Activated CD4-positive, alpha-beta T cell treated with anti-CD3 and anti-CD28 coated beads, Interleukin-2, amount 10 ng/mL, durations not matched to agents 7 days and 5 days (primary cell): Measurements from ENCODE around the gene TERT. TPM values are rescaled to one million over a fixed set of nuclear protein-coding genes. Genes with fewer than 3 reads are reported as not detected.

Source experiments
- CTCF ChIA-PET: fragments of 350-600 bp; sonication (Branson Sonifier 250); formaldehyde crosslinking; loops from one replicate; lab custom pipeline; 2021; ENCODE audit warnings: antibody characterized with exemption; lab: Charles Lee
- POLR2A ChIA-PET: fragments of 350-600 bp; sonication (Branson Sonifier 250); formaldehyde crosslinking; loops from one replicate; lab custom pipeline; 2021; ENCODE audit warnings: antibody characterized with exemption; lab: Charles Lee
- DNase-seq: peaks from one replicate; pipeline ENCODE4 v3.0.0-alpha.2; 2020
- H3K27ac Mint-ChIP-seq: one replicate; pipeline ENCODE4 v1.8.0; 2021; ENCODE audit warnings: mild to moderate bottlenecking, moderate library complexity, mixed read lengths
- H3K27me3 Mint-ChIP-seq: one replicate; pipeline ENCODE4 v1.8.0; 2021; ENCODE audit warnings: mixed read lengths
- H3K36me3 Mint-ChIP-seq: one replicate; pipeline ENCODE4 v1.8.0; 2021; ENCODE audit warnings: low read depth, mixed read lengths
- H3K4me1 Mint-ChIP-seq: one replicate; pipeline ENCODE4 v1.8.0; 2021; ENCODE audit warnings: mixed read lengths
- H3K4me3 Mint-ChIP-seq: one replicate; pipeline ENCODE4 v1.8.0; 2021; ENCODE audit warnings: mild to moderate bottlenecking, moderate library complexity, mixed read lengths
- H3K9me3 Mint-ChIP-seq: one replicate; pipeline ENCODE4 v1.8.0; 2021; ENCODE audit warnings: mixed read lengths
- total RNA-seq, 2 experiments: library from RNA; stranded (reverse); gene quantifications; one replicate each; pipeline ENCODE4 v1.2.3, GENCODE V29; 2021

TERT gene
- total RNA-seq, 2 experiments from 2014 or later = 3.4 to 5.6 TPM

DNA sequence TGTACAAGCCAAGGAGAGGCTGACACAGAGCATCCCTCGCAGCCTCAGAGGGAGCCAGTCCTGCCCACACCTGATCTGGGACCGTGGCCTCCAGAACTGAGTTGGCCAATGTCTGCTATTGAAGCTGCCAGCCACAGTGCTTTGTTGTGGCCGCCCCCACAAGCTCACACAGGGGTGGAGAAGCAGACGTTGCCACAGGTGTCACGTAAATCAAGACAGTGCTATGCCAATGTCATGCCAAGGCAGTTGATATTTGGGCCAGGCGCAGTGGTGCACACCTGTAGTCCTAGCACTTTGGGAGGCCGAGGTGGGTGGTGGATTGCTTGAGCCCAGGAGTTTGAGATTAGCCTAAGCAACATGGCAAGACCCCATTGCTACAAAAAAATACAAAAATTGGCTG lies 17.3 kb upstream of the TERT start:
- ChIA-PET CTCF (interaction anchor here (1.0 to 1.3 kb wide), 2 partner anchors 9 to 68 kb away, joined by 3 read pairs; no protein-coding TSS in a partner anchor), POLR2A (no interaction called here)
- Mint-ChIP-seq H3K4me3 (no peak overlapping the region), H3K9me3 (peaks cover 18% of the 10 kb centered on the region), H3K27ac (peak overlapping the region; percentile 96), H3K27me3 (peaks cover 3% of the 10 kb centered on the region), H3K36me3 (peaks cover 24% of the 10 kb centered on the region), H3K4me1 (peaks cover 78% of the 10 kb centered on the region)
- peak; percentile 45 for DNase-seq

GRCh38 chr5:1311439-1312055 lies 16.7 kb upstream of the TERT start:
- Mint-ChIP-seq H3K27ac (peak overlapping the region; percentile 96), H3K27me3 (peaks cover 3% of the 10 kb centered on the region), H3K9me3 (peaks cover 18% of the 10 kb centered on the region), H3K4me1 (peaks cover 72% of the 10 kb centered on the region), H3K4me3 (no peak overlapping the region), H3K36me3 (peaks cover 19% of the 10 kb centered on the region)
- ChIA-PET CTCF (interaction anchor here (1.6 kb wide), 1 partner anchor 14 kb away, joined by 3 read pairs; no protein-coding TSS in a partner anchor), POLR2A (no interaction called here)
- DNase-seq = peak; percentile 5

- peaks cover 18% of the 10 kb centered on the region for H3K9me3 Mint-ChIP-seq
- H3K4me3 Mint-ChIP-seq = no peak overlapping the region
- peaks cover 16% of the 10 kb centered on the region for H3K36me3 Mint-ChIP-seq
- no peak overlapping the region for H3K27ac Mint-ChIP-seq
- no peak for DNase-seq
- ChIA-PET POLR2A (no interaction called here), CTCF (interaction anchor here (1.6 kb wide), 1 partner anchor 33 kb away, joined by 5 read pairs; no protein-coding TSS in a partner anchor)
- H3K27me3 Mint-ChIP-seq = peaks cover 4% of the 10 kb centered on the region
- peaks cover 58% of the 10 kb centered on the region for H3K4me1 Mint-ChIP-seq
These were observed 15.2 kb upstream of the TERT start for GRCh38 chr5:1310118-1310517.

DNA sequence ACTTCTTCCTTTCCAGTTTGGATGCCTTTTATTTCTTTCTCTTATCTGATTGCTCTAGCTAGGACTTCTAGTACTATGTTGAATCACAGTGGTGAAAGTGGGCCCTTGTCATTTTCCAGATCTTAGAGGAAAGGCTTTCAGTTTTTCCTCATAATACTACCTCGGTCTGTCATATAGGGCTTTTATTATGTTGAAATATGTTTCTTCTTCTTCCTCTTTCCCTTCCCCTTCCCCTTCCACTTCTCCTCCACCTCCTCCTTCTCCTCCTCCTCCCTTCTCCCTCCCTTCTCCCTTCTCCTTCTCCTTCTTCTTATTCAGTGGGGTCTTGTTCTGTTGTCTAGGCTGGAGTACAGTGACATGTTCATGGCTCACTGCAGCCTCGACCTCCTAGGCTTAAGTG lies 9.2 kb upstream of the TERT start:
- no peak overlapping the region for H3K4me3 Mint-ChIP-seq
- no peaks in the 10 kb centered on the region for H3K9me3 Mint-ChIP-seq
- ChIA-PET CTCF (interaction anchor here (1.1 kb wide), 1 partner anchor 13 kb away, joined by 3 read pairs; no protein-coding TSS in a partner anchor), POLR2A (no interaction called here)
- H3K27ac Mint-ChIP-seq = no peak overlapping the region
- peaks cover 1% of the 10 kb centered on the region for H3K36me3 Mint-ChIP-seq
- H3K27me3 Mint-ChIP-seq = peaks cover 29% of the 10 kb centered on the region
- DNase-seq = no peak
- peaks cover 11% of the 10 kb centered on the region for H3K4me1 Mint-ChIP-seq

DNA sequence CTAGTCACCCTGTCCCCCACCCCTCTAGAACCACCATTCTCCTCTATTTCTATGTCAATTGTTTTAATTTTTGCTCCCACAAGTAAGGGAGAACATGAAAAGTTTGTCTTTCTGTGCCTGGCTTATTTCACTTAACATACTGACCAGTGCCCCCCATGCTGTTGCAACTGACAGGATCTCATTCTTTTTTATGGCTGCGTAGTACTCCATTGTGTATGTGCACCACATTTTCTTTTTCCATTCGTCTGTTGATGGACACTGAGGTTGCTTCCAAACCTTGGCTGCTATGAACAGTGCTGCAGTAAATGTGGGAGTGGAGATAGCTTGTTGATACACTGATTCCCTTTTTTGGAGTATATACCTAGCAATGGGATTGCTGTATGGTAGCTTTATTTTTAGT lies 7.4 kb upstream of the TERT start:
- Mint-ChIP-seq H3K4me3 (no peak overlapping the region), H3K27me3 (peaks cover 29% of the 10 kb centered on the region), H3K4me1 (peaks cover 3% of the 10 kb centered on the region), H3K9me3 (no peaks in the 10 kb centered on the region), H3K27ac (no peak overlapping the region), H3K36me3 (no peaks in the 10 kb centered on the region)
- ChIA-PET CTCF (no interaction called here), POLR2A (no interaction called here)
- no peak for DNase-seq

GRCh38 chr5:1300581-1301083 lies 5.8 kb upstream of the TERT start:
- Mint-ChIP-seq H3K27me3 (peaks cover 29% of the 10 kb centered on the region), H3K4me1 (peaks cover 5% of the 10 kb centered on the region), H3K36me3 (no peaks in the 10 kb centered on the region), H3K27ac (no peak overlapping the region), H3K4me3 (no peak overlapping the region), H3K9me3 (no peaks in the 10 kb centered on the region)
- ChIA-PET CTCF (no interaction called here), POLR2A (interaction anchor here (0.5 kb wide), 1 partner anchor 408 kb away, joined by 3 read pairs; the partner anchor contains the start of genes BRD9 and TRIP13)
- DNase-seq = no peak

DNA sequence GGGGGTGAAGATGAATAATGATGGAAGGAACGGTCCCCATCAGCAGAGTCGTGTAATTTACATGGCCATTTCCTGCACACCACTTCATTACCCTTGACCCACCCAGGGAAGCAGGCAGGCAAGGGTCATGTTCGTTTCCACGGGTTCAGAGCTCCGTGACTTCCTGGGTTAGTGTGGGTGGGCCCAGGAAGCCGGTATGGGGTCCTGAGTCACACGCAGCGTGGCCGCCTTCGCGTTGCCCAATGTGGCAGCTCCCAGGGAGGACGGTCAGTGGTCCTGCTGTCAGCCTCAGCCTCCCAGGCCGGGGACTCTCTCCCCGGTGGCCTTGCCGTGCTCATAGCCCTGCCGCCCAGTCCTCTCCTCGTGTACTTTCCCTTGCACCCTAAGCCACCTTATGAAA lies 5.1 kb upstream of the TERT start:
- CTCF ChIA-PET = no interaction called here
- peaks cover 28% of the 10 kb centered on the region for H3K27me3 Mint-ChIP-seq
- no peaks in the 10 kb centered on the region for H3K9me3 Mint-ChIP-seq
- POLR2A ChIA-PET = interaction anchor here (0.5 kb wide), 1 partner anchor 407 kb away, joined by 3 read pairs; the partner anchor contains the start of genes BRD9 and TRIP13
- H3K4me1 Mint-ChIP-seq = peaks cover 5% of the 10 kb centered on the region
- H3K27ac Mint-ChIP-seq = no peak overlapping the region
- H3K36me3 Mint-ChIP-seq = no peaks in the 10 kb centered on the region
- DNase-seq = no peak
- no peak overlapping the region for H3K4me3 Mint-ChIP-seq

DNA sequence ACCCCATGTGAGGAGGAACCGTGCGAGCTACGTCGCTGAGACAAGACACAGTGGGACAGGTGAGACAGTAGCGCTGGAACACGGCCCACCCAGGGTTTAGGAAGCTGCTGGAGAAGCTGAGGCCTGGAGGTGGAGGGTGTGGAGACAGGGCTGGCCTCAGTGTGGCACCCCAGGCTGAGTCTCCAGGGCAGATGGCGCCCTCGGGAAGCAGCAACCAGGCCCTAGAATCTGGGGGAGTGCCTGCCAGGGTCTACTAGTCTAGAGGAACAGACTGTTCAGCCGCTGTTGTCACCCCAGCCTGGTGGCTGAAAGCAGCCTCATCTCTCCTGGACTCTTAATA lies 4.6 kb upstream of the TERT start:
- no peak for DNase-seq
- H3K27ac Mint-ChIP-seq = no peak overlapping the region
- H3K27me3 Mint-ChIP-seq = peaks cover 24% of the 10 kb centered on the region
- H3K36me3 Mint-ChIP-seq = no peaks in the 10 kb centered on the region
- H3K4me3 Mint-ChIP-seq = no peak overlapping the region
- H3K4me1 Mint-ChIP-seq = peaks cover 4% of the 10 kb centered on the region
- CTCF ChIA-PET = no interaction called here
- POLR2A ChIA-PET = no interaction called here
- no peaks in the 10 kb centered on the region for H3K9me3 Mint-ChIP-seq

DNA sequence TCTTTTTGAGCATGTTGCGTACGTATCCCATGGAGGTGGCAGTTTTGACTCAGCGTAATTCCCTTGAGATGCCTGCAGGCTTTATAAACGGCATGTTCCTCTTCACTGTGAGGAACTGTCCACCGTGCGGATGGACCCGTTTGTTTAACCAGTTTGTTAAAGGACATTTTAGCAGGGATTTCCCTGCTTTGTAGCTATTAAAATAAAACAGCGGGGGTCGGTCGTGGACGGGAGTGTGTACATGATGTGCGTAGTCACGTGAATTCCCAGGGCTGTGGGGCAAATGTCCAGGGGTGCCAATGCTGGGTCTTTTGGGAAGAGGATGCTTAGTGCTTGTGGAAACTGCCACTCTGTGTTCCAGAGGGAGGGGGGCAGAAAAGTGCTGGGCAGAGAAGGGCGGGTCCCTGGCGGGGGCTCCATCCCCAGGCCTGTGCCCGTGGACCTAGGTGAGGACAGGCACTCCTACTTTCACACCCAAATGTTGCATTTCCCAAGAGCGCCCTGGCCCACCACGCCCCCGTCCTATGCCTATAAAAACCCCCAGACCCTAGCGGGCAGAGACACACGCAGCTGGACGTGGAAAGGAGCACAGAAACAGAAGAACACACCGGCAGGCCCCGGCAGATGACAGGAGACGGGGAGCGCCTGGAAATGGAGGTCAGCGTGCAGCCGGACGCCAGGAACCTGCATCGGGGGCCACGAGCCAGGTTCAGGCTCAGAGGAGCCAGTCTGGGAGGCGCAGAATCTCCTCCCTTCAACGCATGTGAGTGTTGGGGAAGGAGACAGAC lies 4.0 kb upstream of the TERT start:
- CTCF ChIA-PET = no interaction called here
- H3K27me3 Mint-ChIP-seq = peaks cover 21% of the 10 kb centered on the region
- no peaks in the 10 kb centered on the region for H3K36me3 Mint-ChIP-seq
- no peak overlapping the region for H3K27ac Mint-ChIP-seq
- no peaks in the 10 kb centered on the region for H3K9me3 Mint-ChIP-seq
- no peak overlapping the region for H3K4me3 Mint-ChIP-seq
- POLR2A ChIA-PET = no interaction called here
- DNase-seq = no peak
- H3K4me1 Mint-ChIP-seq = peaks cover 3% of the 10 kb centered on the region

DNA sequence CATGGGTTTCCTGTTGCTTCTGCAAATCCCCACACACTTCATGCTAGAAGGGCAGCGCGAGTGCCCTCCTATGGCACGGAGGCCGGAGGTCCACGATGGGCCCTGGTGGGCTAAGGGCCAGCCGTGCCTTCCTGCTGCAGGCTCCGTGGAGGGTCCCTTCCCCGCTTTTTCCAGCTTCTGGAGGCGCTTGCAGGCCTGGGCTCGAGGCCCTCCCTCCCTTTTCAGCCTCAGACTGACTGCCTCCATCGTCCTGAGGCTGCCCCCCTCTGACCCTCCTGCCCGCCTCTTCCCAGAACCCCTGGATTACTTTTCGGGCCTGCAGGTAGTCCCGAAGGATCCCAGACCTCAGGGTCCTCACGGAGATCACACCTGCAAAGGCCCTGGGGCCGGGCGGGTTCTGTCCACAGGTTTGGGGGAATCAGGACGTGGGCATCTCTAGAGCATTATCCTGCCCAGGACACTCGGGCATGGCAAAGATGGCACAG lies 3.2 kb upstream of the TERT start:
- H3K9me3 Mint-ChIP-seq = no peaks in the 10 kb centered on the region
- ChIA-PET CTCF (no interaction called here), POLR2A (interaction anchor here (0.6 kb wide), 1 partner anchor 263 kb away, joined by 3 read pairs; no protein-coding TSS in a partner anchor)
- no peak overlapping the region for H3K4me3 Mint-ChIP-seq
- peaks cover 14% of the 10 kb centered on the region for H3K27me3 Mint-ChIP-seq
- DNase-seq = no peak
- no peak overlapping the region for H3K27ac Mint-ChIP-seq
- H3K4me1 Mint-ChIP-seq = peaks cover 6% of the 10 kb centered on the region
- H3K36me3 Mint-ChIP-seq = no peaks in the 10 kb centered on the region

DNA sequence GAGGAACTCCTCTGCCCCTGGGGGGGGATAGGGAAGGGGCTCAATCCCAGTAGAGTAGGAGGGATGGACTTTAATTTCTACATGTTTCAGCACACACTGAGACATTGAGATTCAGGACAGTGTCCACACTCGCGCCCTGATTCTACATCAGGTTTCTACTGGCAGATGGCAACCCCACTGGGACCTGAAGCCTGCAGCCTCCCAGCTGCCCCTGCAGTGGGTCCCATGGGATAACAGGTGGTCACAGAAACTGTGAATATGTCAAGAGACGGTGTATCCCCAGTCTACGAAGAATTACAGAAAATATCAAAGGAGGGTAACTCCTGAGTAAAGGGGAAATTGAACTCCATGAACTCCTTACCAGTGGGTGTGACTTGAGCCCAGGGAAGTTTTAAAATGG lies 2.4 kb upstream of the TERT start:
- no peaks in the 10 kb centered on the region for H3K9me3 Mint-ChIP-seq
- H3K36me3 Mint-ChIP-seq = no peaks in the 10 kb centered on the region
- H3K4me1 Mint-ChIP-seq = peaks cover 6% of the 10 kb centered on the region
- POLR2A ChIA-PET = no interaction called here
- no peak for DNase-seq
- H3K27me3 Mint-ChIP-seq = peaks cover 6% of the 10 kb centered on the region
- H3K4me3 Mint-ChIP-seq = no peak overlapping the region
- H3K27ac Mint-ChIP-seq = no peak overlapping the region
- CTCF ChIA-PET = no interaction called here

GRCh38 chr5:1295650-1296037 lies 776 bp upstream of the TERT start:
- DNase-seq = no peak
- Mint-ChIP-seq H3K27me3 (no peaks in the 10 kb centered on the region), H3K4me1 (peaks cover 6% of the 10 kb centered on the region), H3K27ac (no peak overlapping the region), H3K36me3 (no peaks in the 10 kb centered on the region), H3K4me3 (peak overlapping the region; percentile 40), H3K9me3 (no peaks in the 10 kb centered on the region)
- ChIA-PET CTCF (no interaction called here), POLR2A (no interaction called here)
